PC-9 (cell line): ENCODE data around the gene ZNF831. TPM values are rescaled to one million over a fixed set of nuclear protein-coding genes. Genes with fewer than 3 reads are reported as not detected.
A peak's percentile ranks its signal among the peaks of the same experiment; 100 is the strongest.

Experiments
- BruUV-seq: library from RNA; stranded (reverse); fragments of 400-500 nt; replicated peaks from 2 replicates; lab custom pipeline; 2021; lab: Mats Ljungman, UMichigan
- CTCF ChIA-PET: fragments of 300-600 bp; sonication (Branson Sonifier 250); formaldehyde crosslinking; loops from one replicate; lab custom pipeline; 2022; ENCODE audit warnings: antibody characterized with exemption; lab: Charles Lee
- POLR2A ChIA-PET: fragments of 300-600 bp; sonication (Branson Sonifier 250); formaldehyde crosslinking; loops from one replicate; lab custom pipeline; 2022; ENCODE audit warnings: antibody characterized with exemption; ENCODE audit not compliant: unreplicated experiment; lab: Charles Lee
- DNase-seq, 2 experiments: peaks; one replicate each; pipeline versions ENCODE4 v3.0.0 to v3.0.0-alpha.2; 2015 to 2022; ENCODE audit warnings: mixed read lengths in 1 of 2
- H2AFZ ChIP-seq: fragments of 200-600 bp; sonication (generic); 2 replicates; pipeline ENCODE4 v1.8.1; 2017; ENCODE audit warnings: antibody characterized with exemption
- H3F3A ChIP-seq: fragments of 200-600 bp; sonication (generic); 2 replicates; pipeline ENCODE4 v1.8.1; 2017; ENCODE audit warnings: antibody characterized with exemption, mild to moderate bottlenecking, low read depth; ENCODE audit not compliant: insufficient read depth
- H3K27ac ChIP-seq: fragments of 200-600 bp; sonication (generic); 2 replicates; pipeline ENCODE4 v1.6.1; 2016; ENCODE audit warnings: mixed run types
- H3K27me3 ChIP-seq: fragments of 200-600 bp; sonication (generic); 2 replicates; pipeline ENCODE4 v1.6.1; 2016; ENCODE audit warnings: low read depth, mixed run types; ENCODE audit not compliant: insufficient read depth
- H3K36me3 ChIP-seq: fragments of 200-600 bp; sonication (generic); 2 replicates; pipeline ENCODE4 v1.6.1; 2016; ENCODE audit warnings: low read depth, mixed run types
- H3K4me1 ChIP-seq: fragments of 200-600 bp; sonication (generic); replicated peaks from 2 replicates; pipeline ENCODE4 v1.6.1; 2016; ENCODE audit warnings: mixed run types; ENCODE audit not compliant: insufficient read depth
- H3K4me2 ChIP-seq: fragments of 200-600 bp; sonication (generic); 2 replicates; pipeline ENCODE4 v1.6.1; 2017; ENCODE audit warnings: mixed run types
- H3K4me3 ChIP-seq: fragments of 200-600 bp; sonication (generic); 2 replicates; pipeline ENCODE4 v1.6.1; 2016; ENCODE audit warnings: mixed run types
- H3K79me2 ChIP-seq: fragments of 200-600 bp; sonication (generic); 2 replicates; pipeline ENCODE4 v1.6.1; 2017; ENCODE audit warnings: low read depth, mixed run types
- H3K9me2 ChIP-seq: fragments of 200-600 bp; sonication (generic); 2 replicates; pipeline ENCODE4 v1.8.1; 2017; ENCODE audit warnings: mild to moderate bottlenecking; ENCODE audit not compliant: insufficient read depth
- H3K9me3 ChIP-seq: fragments of 200-600 bp; sonication (generic); 2 replicates; pipeline ENCODE4 v1.8.1; 2016; ENCODE audit warnings: low read depth; ENCODE audit not compliant: insufficient read depth
- H4K20me1 ChIP-seq: fragments of 200-600 bp; sonication (generic); 2 replicates; pipeline ENCODE4 v1.8.1; 2017; ENCODE audit not compliant: insufficient read depth
- EZH2 ChIP-seq: fragments of 200-600 bp; sonication (generic); IDR thresholded peaks from 2 replicates; pipeline ENCODE4 v1.8.0; 2017; ENCODE audit warnings: antibody characterized with exemption, low read depth
- intact Hi-C: fragments of 100-400 bp; cut with micrococcal nuclease; formaldehyde crosslinking; loops from one replicate; pipeline ENCODE4 v1.10.0; 2022; ENCODE audit not compliant: unreplicated experiment
- total RNA-seq: library from RNA; stranded (reverse); gene quantifications from 2 replicates; pipeline ENCODE4 v1.2.3, GENCODE V29; 2021
- TF ChIP-seq, protein P1 (sequence below): fragments of 200-600 bp; sonication (generic); conservative IDR thresholded peaks from 2 replicates; pipeline ENCODE4 v1.6.1; 2017; ENCODE audit warnings: mixed run types, antibody characterized with exemption, mild to moderate bottlenecking, moderate library complexity

ZNF831 gene
- total RNA-seq, 1 experiment from 2014 or later, result not detected

DNA sequence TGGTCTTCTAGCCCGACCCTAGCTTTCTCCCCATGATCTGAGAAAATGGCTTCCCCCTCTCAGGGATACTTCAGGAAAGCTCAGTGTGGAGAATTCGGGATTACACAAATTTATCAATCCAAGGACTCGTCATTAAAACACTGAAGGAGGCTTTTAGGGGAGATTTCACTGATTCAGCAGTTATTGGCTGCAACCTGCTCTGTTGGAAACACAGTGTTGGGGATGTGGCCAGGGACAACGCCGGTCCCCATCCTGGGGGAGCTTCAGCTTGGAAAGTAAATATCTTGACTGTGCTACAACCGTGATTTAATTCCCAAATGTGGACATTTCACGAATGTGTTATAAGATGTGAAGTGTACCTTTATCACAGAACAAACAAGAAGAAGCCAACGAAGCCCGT lies 44.8 kb upstream of the ZNF831 start:
- no peaks in the 10 kb centered on the region for H3K9me2 ChIP-seq
- no peaks in the 10 kb centered on the region for H3K79me2 ChIP-seq
- no peaks in the 10 kb centered on the region for H4K20me1 ChIP-seq
- intact Hi-C loops, result no loop called here
- no peak overlapping the region for H2AFZ ChIP-seq
- no TSS peak for BruUV-seq
- POLR2A ChIA-PET, result no interaction called here
- peaks cover 5% of the 10 kb centered on the region; the same call in 1 of the 2 replicates for H3F3A ChIP-seq
- CTCF ChIA-PET, result no interaction called here
- H3K4me3 ChIP-seq, result no peak overlapping the region
- TF ChIP-seq, protein P1, sequence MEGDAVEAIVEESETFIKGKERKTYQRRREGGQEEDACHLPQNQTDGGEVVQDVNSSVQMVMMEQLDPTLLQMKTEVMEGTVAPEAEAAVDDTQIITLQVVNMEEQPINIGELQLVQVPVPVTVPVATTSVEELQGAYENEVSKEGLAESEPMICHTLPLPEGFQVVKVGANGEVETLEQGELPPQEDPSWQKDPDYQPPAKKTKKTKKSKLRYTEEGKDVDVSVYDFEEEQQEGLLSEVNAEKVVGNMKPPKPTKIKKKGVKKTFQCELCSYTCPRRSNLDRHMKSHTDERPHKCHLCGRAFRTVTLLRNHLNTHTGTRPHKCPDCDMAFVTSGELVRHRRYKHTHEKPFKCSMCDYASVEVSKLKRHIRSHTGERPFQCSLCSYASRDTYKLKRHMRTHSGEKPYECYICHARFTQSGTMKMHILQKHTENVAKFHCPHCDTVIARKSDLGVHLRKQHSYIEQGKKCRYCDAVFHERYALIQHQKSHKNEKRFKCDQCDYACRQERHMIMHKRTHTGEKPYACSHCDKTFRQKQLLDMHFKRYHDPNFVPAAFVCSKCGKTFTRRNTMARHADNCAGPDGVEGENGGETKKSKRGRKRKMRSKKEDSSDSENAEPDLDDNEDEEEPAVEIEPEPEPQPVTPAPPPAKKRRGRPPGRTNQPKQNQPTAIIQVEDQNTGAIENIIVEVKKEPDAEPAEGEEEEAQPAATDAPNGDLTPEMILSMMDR, result no peak
- TF ChIP-seq EZH2, result 0 out of 2 replicates have a peak, but pooled peaks have one; percentile 35
- H3K27ac ChIP-seq, result no peak overlapping the region
- H3K27me3 ChIP-seq, result peaks cover 97% of the 10 kb centered on the region
- DNase-seq, result no peak
- H3K36me3 ChIP-seq, result no peaks in the 10 kb centered on the region
- H3K4me1 ChIP-seq, result no peaks in the 10 kb centered on the region
- no peak overlapping the region for H3K4me2 ChIP-seq
- no peaks in the 10 kb centered on the region for H3K9me3 ChIP-seq

DNA sequence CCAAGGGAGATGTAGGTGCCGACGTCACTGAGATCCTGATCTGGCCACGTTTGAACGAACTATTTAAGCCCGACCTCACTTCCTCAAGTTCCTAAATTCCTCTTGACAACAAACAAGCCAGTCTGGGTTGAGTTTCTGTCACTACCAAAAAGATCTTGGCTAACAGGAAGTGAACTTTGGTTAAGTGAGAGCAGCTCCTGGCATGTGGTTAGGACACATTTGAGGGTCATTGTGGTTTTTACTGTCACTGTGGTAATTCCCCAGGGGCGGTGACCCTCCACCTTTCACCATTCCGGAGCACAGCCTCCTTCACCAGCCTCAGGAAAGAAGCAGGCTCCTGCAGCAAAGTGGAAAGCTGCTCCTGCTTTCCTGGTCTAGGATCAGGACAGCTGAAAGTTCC lies 43.1 kb upstream of the ZNF831 start:
- intact Hi-C loops, result no loop called here
- TF ChIP-seq EZH2, result no peak
- TF ChIP-seq, protein P1, result no peak
- Histone ChIP-seq H3K9me3 (no peaks in the 10 kb centered on the region), H2AFZ (no peak overlapping the region), H3K4me3 (no peak overlapping the region), H3K9me2 (no peaks in the 10 kb centered on the region), H4K20me1 (no peaks in the 10 kb centered on the region), H3K4me2 (no peak overlapping the region), H3K79me2 (no peaks in the 10 kb centered on the region), H3K27ac (no peak overlapping the region), H3K4me1 (no peaks in the 10 kb centered on the region), H3K36me3 (no peaks in the 10 kb centered on the region), H3F3A (peaks cover 5% of the 10 kb centered on the region; the same call in 1 of the 2 replicates), H3K27me3 (peaks cover 100% of the 10 kb centered on the region)
- DNase-seq, result peak in 1 of 2 experiments; percentile 40
- POLR2A ChIA-PET, result no interaction called here
- CTCF ChIA-PET, result no interaction called here
- BruUV-seq, result no TSS peak

DNA sequence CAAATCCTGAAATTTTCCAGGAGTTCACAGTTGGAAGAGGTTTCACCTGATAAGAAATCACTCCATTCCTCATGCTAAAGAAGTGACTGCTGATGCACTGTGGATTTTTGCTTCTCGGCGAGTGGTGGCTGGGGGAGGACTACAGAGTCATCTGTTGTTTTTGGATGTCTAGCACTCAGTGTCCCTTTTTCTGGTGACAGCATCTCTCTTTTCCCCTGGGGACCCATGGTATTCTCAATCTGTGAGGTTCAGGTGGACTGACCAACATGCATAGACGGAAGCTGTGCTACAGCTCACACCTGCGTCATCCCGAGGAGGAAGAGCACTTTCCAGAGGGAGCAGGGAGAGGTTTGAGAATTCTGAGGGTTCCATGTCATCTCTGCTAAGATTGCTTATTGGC lies 42.7 kb upstream of the ZNF831 start:
- Histone ChIP-seq H3K79me2 (no peaks in the 10 kb centered on the region), H3K4me1 (no peaks in the 10 kb centered on the region), H3K4me2 (no peak overlapping the region), H4K20me1 (no peaks in the 10 kb centered on the region), H3K9me3 (no peaks in the 10 kb centered on the region), H3K27ac (no peak overlapping the region), H3K4me3 (no peak overlapping the region), H2AFZ (no peak overlapping the region), H3K27me3 (peaks cover 100% of the 10 kb centered on the region), H3F3A (peaks cover 5% of the 10 kb centered on the region; the same call in 1 of the 2 replicates), H3K9me2 (no peaks in the 10 kb centered on the region), H3K36me3 (no peaks in the 10 kb centered on the region)
- POLR2A ChIA-PET, result no interaction called here
- no TSS peak for BruUV-seq
- CTCF ChIA-PET, result no interaction called here
- intact Hi-C loops, result no loop called here
- no peak for DNase-seq
- no peak for TF ChIP-seq EZH2
- TF ChIP-seq, protein P1, result no peak
